PC-9 (cell line): ENCODE results near the gene TIMMDC1.

Experiments
- EZH2 ChIP-seq: fragments of 200-600 bp; sonication (generic); IDR thresholded peaks from 2 replicates; pipeline ENCODE4 v1.8.0; 2017; ENCODE audit warnings: antibody characterized with exemption, low read depth
- TF ChIP-seq, protein P1 (sequence below): fragments of 200-600 bp; sonication (generic); conservative IDR thresholded peaks from 2 replicates; pipeline ENCODE4 v1.6.1; 2017; ENCODE audit warnings: mixed run types, antibody characterized with exemption, mild to moderate bottlenecking, moderate library complexity

DNA sequence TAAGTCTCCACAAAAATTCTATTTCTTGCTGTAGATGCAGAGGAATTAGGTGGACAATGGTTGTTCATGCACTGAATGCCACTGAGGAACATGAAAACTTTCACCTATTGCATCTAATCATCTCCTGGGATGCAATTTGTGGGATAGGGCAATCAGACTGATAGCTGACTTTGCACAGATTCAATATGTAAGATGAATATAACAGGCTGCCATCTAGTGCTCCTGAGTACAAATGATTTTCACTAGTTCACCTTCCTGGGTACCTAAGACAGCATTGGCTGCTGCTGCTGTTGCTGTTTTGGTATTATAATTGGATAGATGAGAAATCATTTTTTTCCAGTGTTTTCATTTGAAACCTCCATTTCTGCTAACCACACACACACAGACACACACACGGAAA, 19.7 kb downstream of the TIMMDC1 start:
- TF ChIP-seq EZH2, result no peak
- TF ChIP-seq, protein P1, sequence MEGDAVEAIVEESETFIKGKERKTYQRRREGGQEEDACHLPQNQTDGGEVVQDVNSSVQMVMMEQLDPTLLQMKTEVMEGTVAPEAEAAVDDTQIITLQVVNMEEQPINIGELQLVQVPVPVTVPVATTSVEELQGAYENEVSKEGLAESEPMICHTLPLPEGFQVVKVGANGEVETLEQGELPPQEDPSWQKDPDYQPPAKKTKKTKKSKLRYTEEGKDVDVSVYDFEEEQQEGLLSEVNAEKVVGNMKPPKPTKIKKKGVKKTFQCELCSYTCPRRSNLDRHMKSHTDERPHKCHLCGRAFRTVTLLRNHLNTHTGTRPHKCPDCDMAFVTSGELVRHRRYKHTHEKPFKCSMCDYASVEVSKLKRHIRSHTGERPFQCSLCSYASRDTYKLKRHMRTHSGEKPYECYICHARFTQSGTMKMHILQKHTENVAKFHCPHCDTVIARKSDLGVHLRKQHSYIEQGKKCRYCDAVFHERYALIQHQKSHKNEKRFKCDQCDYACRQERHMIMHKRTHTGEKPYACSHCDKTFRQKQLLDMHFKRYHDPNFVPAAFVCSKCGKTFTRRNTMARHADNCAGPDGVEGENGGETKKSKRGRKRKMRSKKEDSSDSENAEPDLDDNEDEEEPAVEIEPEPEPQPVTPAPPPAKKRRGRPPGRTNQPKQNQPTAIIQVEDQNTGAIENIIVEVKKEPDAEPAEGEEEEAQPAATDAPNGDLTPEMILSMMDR, result no peak
